GM10266 (cell line): ENCODE measurements around the gene ZHX3.
A peak's percentile ranks its signal among the peaks of the same experiment; 100 is the strongest.

ENCODE experiments used
- DNase-seq: peaks from one replicate; pipeline ENCODE4 v3.0.0; 2012; ENCODE audit errors: extremely low spot score
- TF ChIP-seq, protein P1 (sequence below): IDR thresholded peaks from 2 replicates; pipeline ENCODE4 v1.5.1; 2012; ENCODE audit warnings: mild to moderate bottlenecking, low read depth; ENCODE audit not compliant: control insufficient read depth, insufficient read depth; ENCODE audit errors: missing control alignments

Gene ZHX3, protein sequence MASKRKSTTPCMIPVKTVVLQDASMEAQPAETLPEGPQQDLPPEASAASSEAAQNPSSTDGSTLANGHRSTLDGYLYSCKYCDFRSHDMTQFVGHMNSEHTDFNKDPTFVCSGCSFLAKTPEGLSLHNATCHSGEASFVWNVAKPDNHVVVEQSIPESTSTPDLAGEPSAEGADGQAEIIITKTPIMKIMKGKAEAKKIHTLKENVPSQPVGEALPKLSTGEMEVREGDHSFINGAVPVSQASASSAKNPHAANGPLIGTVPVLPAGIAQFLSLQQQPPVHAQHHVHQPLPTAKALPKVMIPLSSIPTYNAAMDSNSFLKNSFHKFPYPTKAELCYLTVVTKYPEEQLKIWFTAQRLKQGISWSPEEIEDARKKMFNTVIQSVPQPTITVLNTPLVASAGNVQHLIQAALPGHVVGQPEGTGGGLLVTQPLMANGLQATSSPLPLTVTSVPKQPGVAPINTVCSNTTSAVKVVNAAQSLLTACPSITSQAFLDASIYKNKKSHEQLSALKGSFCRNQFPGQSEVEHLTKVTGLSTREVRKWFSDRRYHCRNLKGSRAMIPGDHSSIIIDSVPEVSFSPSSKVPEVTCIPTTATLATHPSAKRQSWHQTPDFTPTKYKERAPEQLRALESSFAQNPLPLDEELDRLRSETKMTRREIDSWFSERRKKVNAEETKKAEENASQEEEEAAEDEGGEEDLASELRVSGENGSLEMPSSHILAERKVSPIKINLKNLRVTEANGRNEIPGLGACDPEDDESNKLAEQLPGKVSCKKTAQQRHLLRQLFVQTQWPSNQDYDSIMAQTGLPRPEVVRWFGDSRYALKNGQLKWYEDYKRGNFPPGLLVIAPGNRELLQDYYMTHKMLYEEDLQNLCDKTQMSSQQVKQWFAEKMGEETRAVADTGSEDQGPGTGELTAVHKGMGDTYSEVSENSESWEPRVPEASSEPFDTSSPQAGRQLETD

DNA sequence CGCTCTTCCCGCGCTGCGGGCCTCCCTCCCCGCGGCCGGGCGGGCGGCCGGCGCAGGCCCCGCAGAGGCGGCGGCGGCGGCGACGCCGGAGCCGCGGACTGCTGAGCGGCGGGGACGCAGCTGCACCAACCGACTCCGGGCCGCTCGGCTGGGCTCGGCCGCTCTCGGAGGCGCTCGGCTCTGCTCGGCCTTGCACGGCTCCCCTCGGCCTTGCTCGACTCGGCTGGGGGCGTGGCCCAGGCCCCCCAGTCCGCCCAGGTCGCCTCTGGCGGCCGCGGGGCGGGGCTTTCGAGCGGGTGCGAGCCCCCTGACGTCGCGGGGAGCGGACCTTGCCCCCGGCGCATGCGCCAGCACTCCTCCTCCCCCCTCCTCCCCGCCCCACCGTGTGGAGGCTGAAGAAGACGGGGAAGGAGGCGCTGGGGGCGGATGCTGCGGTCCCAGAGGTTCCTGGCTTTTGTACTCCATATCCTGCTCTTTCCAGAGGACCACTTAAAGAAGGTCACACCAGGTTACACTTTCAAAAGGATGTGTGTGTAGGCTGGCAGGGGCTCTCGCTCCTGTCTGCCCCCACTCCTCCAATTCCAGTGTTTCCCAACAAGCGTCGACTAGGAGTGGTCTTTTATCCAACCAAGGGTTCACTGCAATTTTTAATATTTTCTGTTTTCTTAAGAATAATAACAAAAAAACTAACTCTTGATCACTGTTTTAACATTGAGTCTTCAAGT lies at the start of gene ZHX3:
ZHX3 (minus strand) TSS at position 186 of the 725 bp plus-strand sequence. CDS start 112,815 bp downstream, outside the sequence.
- DNase-seq, result peak; percentile 100
- TF ChIP-seq, protein P1, sequence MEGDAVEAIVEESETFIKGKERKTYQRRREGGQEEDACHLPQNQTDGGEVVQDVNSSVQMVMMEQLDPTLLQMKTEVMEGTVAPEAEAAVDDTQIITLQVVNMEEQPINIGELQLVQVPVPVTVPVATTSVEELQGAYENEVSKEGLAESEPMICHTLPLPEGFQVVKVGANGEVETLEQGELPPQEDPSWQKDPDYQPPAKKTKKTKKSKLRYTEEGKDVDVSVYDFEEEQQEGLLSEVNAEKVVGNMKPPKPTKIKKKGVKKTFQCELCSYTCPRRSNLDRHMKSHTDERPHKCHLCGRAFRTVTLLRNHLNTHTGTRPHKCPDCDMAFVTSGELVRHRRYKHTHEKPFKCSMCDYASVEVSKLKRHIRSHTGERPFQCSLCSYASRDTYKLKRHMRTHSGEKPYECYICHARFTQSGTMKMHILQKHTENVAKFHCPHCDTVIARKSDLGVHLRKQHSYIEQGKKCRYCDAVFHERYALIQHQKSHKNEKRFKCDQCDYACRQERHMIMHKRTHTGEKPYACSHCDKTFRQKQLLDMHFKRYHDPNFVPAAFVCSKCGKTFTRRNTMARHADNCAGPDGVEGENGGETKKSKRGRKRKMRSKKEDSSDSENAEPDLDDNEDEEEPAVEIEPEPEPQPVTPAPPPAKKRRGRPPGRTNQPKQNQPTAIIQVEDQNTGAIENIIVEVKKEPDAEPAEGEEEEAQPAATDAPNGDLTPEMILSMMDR, result no peak

DNA sequence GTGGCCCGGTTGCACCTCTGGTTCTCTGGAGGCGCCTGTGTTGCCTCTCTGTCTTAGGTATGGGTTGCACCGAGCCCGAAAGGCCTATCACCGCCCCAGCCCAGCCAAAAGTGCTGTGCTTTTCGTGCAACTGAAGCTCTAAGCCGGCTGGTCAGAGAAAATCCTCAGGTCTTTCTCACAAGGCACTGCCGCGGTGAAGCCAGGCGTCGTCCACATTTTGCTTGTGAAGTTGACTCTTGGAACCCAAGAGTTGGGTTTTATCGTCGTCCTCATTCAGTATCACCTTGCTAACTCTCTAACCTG lies 49.8 kb upstream of the ZHX3 start:
- TF ChIP-seq, protein P1, result no peak
- no peak for DNase-seq

DNA sequence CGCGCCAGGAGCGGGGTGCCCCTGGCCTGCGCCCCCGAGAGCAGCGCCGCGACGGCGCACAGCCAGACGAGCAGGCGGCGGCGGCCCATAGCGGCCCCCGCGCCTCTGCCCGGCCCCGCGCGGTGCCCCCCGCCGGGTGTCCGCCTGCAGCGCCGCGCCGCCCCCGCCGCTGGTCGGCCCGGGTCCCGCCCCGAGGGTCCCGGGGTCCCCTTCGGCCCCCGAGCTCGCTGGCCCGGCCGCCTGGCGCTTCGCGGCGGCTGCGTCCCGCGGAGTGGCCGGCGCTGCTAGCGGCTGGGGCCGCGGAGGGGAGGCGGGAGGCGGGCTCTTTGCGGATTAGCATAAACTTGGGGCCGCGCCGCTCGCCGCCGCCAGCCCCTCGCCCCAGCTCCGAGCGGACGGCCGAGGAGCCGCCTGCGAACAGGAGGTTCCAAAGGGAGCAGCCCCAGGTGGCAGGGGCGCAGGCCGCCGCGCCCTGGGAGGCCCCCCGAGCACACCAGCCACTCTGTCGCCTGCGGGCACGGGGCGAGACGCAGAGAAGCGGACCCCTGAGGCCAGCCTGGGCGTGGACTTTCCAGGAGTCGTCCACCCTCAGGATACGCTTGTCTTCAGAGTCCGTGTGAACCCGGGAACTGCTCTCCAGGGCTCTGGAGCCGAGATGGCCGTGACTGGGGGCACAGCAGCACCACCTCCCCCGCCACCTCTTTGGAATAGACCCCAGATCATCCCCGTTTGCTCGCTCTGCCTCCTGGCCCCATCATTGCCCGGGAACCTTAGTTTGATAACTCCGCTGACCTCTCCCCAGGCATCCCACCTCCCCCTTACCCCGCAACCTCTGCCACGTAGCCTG lies 49.2 kb upstream of the ZHX3 start, which contains the start of gene EMILIN3:
EMILIN3 (minus strand) TSS at position 273 of the 847 bp plus-strand sequence; CDS start at position 89, 184 bp downstream.
- no peak for DNase-seq
- TF ChIP-seq, protein P1, result no peak

DNA sequence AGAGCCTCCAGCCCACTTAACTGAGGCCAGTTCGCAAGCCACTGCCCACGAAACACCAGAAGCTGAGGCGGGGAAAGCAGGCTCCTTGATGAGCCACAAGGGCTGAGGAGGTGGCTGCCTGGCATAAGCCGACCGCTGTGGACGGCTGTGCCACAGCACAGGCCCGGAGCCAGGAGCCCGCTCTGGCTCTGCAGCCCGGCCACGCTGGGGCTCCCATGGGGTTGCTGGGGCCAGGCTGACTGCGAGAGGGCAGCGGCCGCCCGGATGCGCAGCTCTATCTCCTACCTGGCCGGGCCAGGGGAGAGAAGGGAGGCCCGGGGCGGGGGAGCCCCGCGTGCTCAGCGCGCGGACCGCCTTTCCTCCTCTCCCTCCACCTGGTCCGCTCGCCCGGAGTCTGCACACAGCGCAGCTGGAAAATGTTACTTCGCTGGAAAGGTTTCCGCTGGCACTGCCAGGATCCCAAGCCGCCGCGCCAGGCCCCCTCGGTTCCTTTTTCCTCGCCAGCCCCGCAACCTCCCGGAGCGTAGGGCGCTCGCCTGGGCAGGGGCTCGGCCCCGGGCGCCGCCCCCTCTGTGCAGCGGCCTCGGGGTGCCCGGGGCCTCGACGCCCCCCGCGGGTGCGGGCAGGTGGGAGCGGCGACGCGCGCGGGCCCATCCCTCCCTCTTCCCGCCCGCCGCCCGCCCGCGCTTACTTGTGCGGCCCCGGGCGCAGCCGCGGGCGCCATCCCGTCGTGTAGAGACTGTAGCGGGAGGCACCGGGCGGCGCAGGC lies 48.4 kb upstream of the ZHX3 start:
- TF ChIP-seq, protein P1, result no peak
- no peak for DNase-seq

DNA sequence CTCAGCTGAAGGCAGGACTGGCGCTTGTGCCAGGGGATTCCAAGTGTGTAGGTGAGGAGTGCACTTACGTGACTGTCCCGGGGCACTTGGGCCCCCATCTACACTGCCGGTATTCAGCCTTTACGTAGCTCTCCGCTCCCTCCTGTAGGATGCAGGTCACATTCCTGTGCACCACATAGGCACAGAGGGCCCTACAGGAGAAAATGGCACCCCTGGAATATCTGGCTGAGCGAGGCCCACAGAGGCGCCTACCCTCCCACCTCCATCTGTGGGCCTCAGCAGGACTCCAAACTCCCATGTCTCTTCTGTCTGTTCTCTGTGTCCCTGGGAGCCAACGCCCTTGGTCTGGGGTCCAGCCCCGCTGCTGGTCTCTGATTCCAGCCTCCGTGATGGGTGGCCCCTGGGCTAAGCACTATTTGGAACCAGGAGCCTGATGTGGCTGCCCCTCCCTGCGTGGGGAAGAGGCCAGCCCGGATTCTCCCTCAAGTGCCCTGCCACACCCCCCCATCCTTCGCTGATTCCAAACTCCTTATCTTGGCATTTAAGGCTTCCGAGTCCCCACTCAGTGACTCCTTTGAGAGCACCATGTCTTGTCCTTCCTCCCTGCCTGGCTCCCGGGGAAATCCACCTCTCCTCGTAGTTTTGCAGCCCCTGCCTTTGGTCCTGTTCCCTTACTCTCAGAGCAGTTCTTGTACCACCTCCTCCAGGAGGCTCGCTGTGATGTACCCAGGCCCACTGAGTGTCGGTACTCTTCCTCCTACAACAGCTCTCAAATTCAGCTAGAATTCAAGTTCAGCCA lies 47.6 kb upstream of the ZHX3 start:
- DNase-seq, result no peak
- TF ChIP-seq, protein P1, result no peak
